Nephron (organoid): Measurements from ENCODE around the gene CCSER1.

Experiments used
- H3K27ac Mint-ChIP-seq, 3 experiments: 2 replicates each; pipeline ENCODE4 v1.8.0; 2020; ENCODE audit warnings: mixed read lengths in 3 of 3, mild to moderate bottlenecking in 2 of 3, moderate library complexity in 1 of 3
- H3K27me3 Mint-ChIP-seq: 2 replicates; pipeline ENCODE4 v1.8.0; 2021; ENCODE audit warnings: low read depth, mild to moderate bottlenecking, moderate library complexity, mixed read lengths
- H3K36me3 Mint-ChIP-seq: 2 replicates; pipeline ENCODE4 v1.8.0; 2020; ENCODE audit warnings: low read depth, mixed read lengths
- H3K4me1 Mint-ChIP-seq: 2 replicates; pipeline ENCODE4 v1.8.0; 2020; ENCODE audit warnings: mixed read lengths
- H3K4me3 Mint-ChIP-seq, 3 experiments: 2 replicates each; pipeline ENCODE4 v1.8.0; 2020; ENCODE audit warnings: mild to moderate bottlenecking in 3 of 3, mixed read lengths in 3 of 3, moderate library complexity in 2 of 3
- H3K9me3 Mint-ChIP-seq: 2 replicates; pipeline ENCODE4 v1.8.0; 2020; ENCODE audit warnings: mixed read lengths
- TF ChIP-seq, protein P1 (sequence below), 3 experiments: fragments of 200-600 bp; sonication (generic); IDR thresholded peaks; one replicate each; pipeline ENCODE4 v1.5.0; 2021; ENCODE audit warnings: antibody characterized with exemption in 3 of 3; ENCODE audit not compliant: unreplicated experiment in 3 of 3

Gene CCSER1

DNA sequence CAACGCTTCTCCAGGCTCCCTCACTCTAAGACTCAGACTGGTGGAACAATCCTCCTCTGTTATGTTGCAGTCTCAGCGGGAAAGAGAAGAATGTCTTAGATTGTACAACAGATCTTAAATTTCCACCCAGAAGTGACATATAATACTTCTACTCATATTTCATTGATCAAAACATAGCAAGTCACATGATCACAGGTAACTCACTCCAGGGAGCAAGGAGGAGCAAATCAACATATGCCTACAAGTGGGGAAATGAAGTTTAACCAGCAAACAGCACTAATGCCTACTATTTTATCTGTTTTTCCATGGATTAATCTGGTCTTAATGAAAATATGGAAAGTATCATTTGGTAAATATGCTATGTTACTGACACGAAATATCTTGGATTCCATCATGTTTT lies 819.8 kb downstream of the CCSER1 start:
- no peak overlapping the region for H3K4me3 Mint-ChIP-seq
- H3K27me3 Mint-ChIP-seq = no peaks in the 10 kb centered on the region
- H3K4me1 Mint-ChIP-seq = peaks cover 10% of the 10 kb centered on the region
- H3K36me3 Mint-ChIP-seq = no peaks in the 10 kb centered on the region
- no peak overlapping the region for H3K27ac Mint-ChIP-seq
- TF ChIP-seq, protein P1, sequence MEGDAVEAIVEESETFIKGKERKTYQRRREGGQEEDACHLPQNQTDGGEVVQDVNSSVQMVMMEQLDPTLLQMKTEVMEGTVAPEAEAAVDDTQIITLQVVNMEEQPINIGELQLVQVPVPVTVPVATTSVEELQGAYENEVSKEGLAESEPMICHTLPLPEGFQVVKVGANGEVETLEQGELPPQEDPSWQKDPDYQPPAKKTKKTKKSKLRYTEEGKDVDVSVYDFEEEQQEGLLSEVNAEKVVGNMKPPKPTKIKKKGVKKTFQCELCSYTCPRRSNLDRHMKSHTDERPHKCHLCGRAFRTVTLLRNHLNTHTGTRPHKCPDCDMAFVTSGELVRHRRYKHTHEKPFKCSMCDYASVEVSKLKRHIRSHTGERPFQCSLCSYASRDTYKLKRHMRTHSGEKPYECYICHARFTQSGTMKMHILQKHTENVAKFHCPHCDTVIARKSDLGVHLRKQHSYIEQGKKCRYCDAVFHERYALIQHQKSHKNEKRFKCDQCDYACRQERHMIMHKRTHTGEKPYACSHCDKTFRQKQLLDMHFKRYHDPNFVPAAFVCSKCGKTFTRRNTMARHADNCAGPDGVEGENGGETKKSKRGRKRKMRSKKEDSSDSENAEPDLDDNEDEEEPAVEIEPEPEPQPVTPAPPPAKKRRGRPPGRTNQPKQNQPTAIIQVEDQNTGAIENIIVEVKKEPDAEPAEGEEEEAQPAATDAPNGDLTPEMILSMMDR (IDR thresholded peaks at IDR 0.05; ENCODE audit: unreplicated experiment in 3 of 3) = no peak
- no peaks in the 10 kb centered on the region for H3K9me3 Mint-ChIP-seq

DNA sequence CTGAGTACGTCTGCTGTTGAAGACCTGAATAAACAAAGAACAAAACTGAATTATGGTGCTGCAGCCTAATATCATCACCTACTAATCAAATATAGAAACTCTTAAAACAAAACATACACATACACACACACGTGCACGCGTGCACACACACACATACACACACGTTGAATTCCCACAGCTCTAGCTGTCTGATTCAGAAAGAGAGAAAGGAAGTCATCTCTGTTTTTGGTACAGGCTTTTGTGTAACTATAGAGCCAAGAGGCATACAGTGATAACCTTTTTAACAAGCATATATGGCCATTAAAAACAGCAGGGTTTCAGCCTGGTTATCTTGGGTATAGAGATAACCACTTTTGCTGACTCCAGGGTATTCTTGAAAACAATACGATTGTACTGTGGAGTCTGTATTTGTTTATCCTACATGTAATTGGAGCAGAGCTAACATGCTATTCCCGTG lies 823.2 kb downstream of the CCSER1 start:
- peak overlapping the region in 2 of 3 experiments; percentile 30 to 52 for H3K4me3 Mint-ChIP-seq
- H3K27me3 Mint-ChIP-seq = no peaks in the 10 kb centered on the region
- peak overlapping the region in 2 of 3 experiments; percentile 11 to 21 for H3K27ac Mint-ChIP-seq
- H3K36me3 Mint-ChIP-seq = no peaks in the 10 kb centered on the region
- peaks cover 10% of the 10 kb centered on the region for H3K4me1 Mint-ChIP-seq
- TF ChIP-seq, protein P1 (IDR thresholded peaks at IDR 0.05; ENCODE audit: unreplicated experiment in 3 of 3) = no peak
- no peaks in the 10 kb centered on the region for H3K9me3 Mint-ChIP-seq

DNA sequence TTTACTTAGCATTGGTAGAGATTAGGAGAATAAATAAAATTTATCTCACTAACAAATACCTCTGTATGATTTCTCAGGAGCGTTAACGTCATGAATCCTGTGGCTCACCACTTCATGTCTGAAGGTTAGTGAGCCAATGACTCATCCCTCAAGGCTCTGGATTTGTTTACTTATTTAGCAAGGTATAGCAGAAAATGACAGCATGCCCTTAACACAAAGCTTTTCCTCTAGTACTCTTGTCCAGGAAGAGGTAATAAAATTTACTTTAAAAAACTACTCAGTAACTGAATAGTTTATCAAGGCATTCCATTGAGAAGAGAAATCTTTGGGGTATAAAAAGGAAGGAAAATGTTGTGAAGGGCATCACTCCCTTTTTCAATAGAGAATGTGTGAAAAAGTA lies 823.8 kb downstream of the CCSER1 start:
- TF ChIP-seq, protein P1 (IDR thresholded peaks at IDR 0.05; ENCODE audit: unreplicated experiment in 3 of 3) = no peak
- peaks cover 14% of the 10 kb centered on the region for H3K4me1 Mint-ChIP-seq
- H3K36me3 Mint-ChIP-seq = no peaks in the 10 kb centered on the region
- peak overlapping the region in 1 of 3 experiments; percentile 10 for H3K27ac Mint-ChIP-seq
- H3K9me3 Mint-ChIP-seq = no peaks in the 10 kb centered on the region
- H3K4me3 Mint-ChIP-seq = no peak overlapping the region
- no peaks in the 10 kb centered on the region for H3K27me3 Mint-ChIP-seq

DNA sequence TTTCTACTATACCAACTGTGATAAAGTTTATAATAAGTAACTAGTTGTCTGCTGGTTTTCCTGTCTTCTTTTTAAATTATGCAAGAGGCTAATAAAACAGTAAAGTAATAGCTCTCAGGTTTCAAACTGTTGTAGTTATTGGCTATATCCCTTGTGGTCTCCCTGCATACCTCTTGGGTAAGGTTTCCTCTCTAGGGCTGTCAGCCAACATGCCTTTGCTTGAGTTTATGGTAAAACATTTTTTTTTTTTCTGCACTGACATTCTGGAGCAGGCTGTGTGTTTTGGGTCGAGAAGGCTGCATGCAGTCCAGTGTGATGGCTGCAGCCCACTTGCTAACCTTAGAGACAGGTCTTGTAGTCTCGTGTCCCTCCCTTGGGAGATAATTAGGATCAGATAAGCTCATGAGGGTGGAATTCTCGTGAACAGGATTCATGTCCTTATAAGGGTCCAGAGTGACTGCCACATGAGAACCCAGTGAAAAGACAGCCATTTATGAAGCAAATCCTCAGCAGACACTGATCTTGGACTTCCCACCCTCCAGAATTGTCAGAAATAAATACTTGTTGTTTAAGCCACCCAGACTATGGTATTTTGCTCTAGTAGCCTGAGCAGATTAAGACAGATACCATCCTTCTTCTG lies 831.2 kb downstream of the CCSER1 start:
- H3K36me3 Mint-ChIP-seq = no peaks in the 10 kb centered on the region
- peaks cover 14% of the 10 kb centered on the region for H3K4me1 Mint-ChIP-seq
- H3K9me3 Mint-ChIP-seq = no peaks in the 10 kb centered on the region
- H3K27me3 Mint-ChIP-seq = no peaks in the 10 kb centered on the region
- TF ChIP-seq, protein P1 (IDR thresholded peaks at IDR 0.05; ENCODE audit: unreplicated experiment in 3 of 3) = no peak
- H3K27ac Mint-ChIP-seq = peak overlapping the region; percentile 32 to 59 (median 56)
- no peak overlapping the region for H3K4me3 Mint-ChIP-seq

DNA sequence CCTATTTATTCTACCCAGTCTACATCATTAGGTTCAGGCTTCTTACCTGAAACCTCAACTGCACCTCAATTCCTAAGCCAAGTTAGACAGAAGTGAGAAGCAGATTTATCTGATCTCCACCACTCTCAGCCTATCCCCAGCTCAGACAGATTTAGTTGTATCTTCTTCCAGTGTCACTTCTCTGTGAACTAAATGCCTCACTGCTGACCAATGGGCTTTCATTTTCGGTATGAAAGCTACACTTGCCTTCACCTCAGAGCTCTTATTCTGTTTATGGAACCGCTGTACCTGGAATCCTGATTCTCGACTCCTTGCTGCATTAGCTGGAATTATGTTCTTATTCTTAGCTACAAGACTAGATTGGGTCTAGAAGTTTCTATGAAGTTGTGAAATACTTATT lies 833.2 kb downstream of the CCSER1 start:
- H3K4me3 Mint-ChIP-seq = no peak overlapping the region
- no peak overlapping the region for H3K27ac Mint-ChIP-seq
- peaks cover 14% of the 10 kb centered on the region for H3K4me1 Mint-ChIP-seq
- peaks cover 3% of the 10 kb centered on the region for H3K9me3 Mint-ChIP-seq
- TF ChIP-seq, protein P1 (IDR thresholded peaks at IDR 0.05; ENCODE audit: unreplicated experiment in 3 of 3) = no peak
- no peaks in the 10 kb centered on the region for H3K36me3 Mint-ChIP-seq
- H3K27me3 Mint-ChIP-seq = no peaks in the 10 kb centered on the region

DNA sequence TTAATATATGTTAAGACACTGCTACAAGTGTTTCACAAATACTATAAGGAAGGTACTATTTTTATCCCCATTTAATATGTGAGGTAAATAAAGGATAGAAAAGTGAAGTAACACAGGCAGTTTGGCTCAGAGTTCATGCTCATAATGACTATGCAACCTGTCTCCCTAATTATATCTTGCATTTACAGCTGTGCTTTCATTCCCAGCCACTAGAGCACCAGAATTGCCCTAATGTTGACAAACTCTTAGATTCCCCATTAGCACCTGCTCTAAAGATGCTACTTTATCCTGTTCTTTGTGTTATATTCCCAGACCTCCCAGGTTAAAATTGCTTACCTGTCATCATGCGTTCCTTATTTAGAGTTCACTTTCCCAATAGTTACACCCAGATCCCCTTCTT lies 833.6 kb downstream of the CCSER1 start:
- Mint-ChIP-seq H3K27ac (no peak overlapping the region), H3K4me3 (no peak overlapping the region), H3K27me3 (no peaks in the 10 kb centered on the region), H3K36me3 (no peaks in the 10 kb centered on the region), H3K9me3 (peaks cover 7% of the 10 kb centered on the region), H3K4me1 (peaks cover 10% of the 10 kb centered on the region)
- TF ChIP-seq, protein P1 (IDR thresholded peaks at IDR 0.05; ENCODE audit: unreplicated experiment in 3 of 3) = no peak
